DOHH2 (cell line): ENCODE data around the gene CCDC38.

Source experiments
- H3F3A ChIP-seq: fragments of 200-600 bp; sonication (generic), shearing (Covaris generic); 2 replicates; pipeline ENCODE4 v1.6.0; 2016; ENCODE audit warnings: antibody characterized with exemption, mild to moderate bottlenecking; ENCODE audit not compliant: control insufficient read depth, insufficient read depth
- H3K27ac ChIP-seq: fragments of 200-600 bp; sonication (generic); 2 replicates; pipeline ENCODE4 v1.5.1; 2014; ENCODE audit warnings: low read depth, mild to moderate bottlenecking, low read length, moderate library complexity
- H3K27me3 ChIP-seq: fragments of 200-600 bp; sonication (generic); 2 replicates; pipeline ENCODE4 v1.6.1; 2014; ENCODE audit warnings: mild to moderate bottlenecking, low read length, mixed read lengths; ENCODE audit not compliant: control insufficient read depth
- H3K36me3 ChIP-seq: fragments of 200-600 bp; sonication (generic); 2 replicates; pipeline ENCODE4 v1.6.1; 2014; ENCODE audit warnings: mild to moderate bottlenecking, low read length, moderate library complexity, mixed read lengths; ENCODE audit not compliant: control insufficient read depth
- H3K4me1 ChIP-seq: fragments of 200-600 bp; sonication (generic); 2 replicates; pipeline ENCODE4 v1.6.1; 2014; ENCODE audit warnings: mild to moderate bottlenecking, low read length, mixed read lengths; ENCODE audit not compliant: control insufficient read depth
- H3K4me2 ChIP-seq: fragments of 200-600 bp; sonication (generic); 2 replicates; pipeline ENCODE4 v1.6.0; 2014; ENCODE audit warnings: mild to moderate bottlenecking, low read length, moderate library complexity
- H3K4me3 ChIP-seq: fragments of 200-600 bp; sonication (generic); 2 replicates; pipeline ENCODE4 v1.5.1; 2014; ENCODE audit warnings: mild to moderate bottlenecking, low read length, mixed read lengths
- H3K79me2 ChIP-seq: fragments of 200-600 bp; sonication (generic); 2 replicates; pipeline ENCODE4 v1.6.1; 2014; ENCODE audit warnings: mild to moderate bottlenecking, low read length, mixed read lengths; ENCODE audit not compliant: control insufficient read depth
- H3K9me2 ChIP-seq: fragments of 200-600 bp; sonication (generic); replicated peaks from 2 replicates; pipeline ENCODE4 v1.6.1; 2014; ENCODE audit warnings: mild to moderate bottlenecking, low read length, mixed read lengths; ENCODE audit not compliant: control insufficient read depth
- H3K9me3 ChIP-seq: fragments of 200-600 bp; sonication (generic); 2 replicates; pipeline ENCODE4 v1.6.1; 2014; ENCODE audit warnings: antibody characterized with exemption, low read length, mixed read lengths; ENCODE audit not compliant: control insufficient read depth, insufficient read depth
- H4K20me1 ChIP-seq: fragments of 200-600 bp; sonication (generic); 2 replicates; pipeline ENCODE4 v1.6.0; 2014; ENCODE audit warnings: low read depth, mild to moderate bottlenecking, antibody characterized with exemption, low read length, moderate library complexity; ENCODE audit not compliant: control insufficient read depth, insufficient read depth
- EZH2phosphoT487 ChIP-seq: fragments of 200-600 bp; sonication (generic); IDR thresholded peaks from 2 replicates; pipeline ENCODE4 v1.6.1; 2017; ENCODE audit warnings: borderline replicate concordance, mild to moderate bottlenecking, antibody characterized with exemption, low read length, moderate library complexity, mixed read lengths
- TF ChIP-seq, protein P1 (sequence below): fragments of 200-600 bp; sonication (generic); IDR thresholded peaks from one replicate; pipeline ENCODE4 v1.5.1; 2014; ENCODE audit warnings: antibody characterized with exemption, mild to moderate bottlenecking, low read depth, low read length; ENCODE audit not compliant: poor library complexity, severe bottlenecking

The CCDC38 gene

DNA sequence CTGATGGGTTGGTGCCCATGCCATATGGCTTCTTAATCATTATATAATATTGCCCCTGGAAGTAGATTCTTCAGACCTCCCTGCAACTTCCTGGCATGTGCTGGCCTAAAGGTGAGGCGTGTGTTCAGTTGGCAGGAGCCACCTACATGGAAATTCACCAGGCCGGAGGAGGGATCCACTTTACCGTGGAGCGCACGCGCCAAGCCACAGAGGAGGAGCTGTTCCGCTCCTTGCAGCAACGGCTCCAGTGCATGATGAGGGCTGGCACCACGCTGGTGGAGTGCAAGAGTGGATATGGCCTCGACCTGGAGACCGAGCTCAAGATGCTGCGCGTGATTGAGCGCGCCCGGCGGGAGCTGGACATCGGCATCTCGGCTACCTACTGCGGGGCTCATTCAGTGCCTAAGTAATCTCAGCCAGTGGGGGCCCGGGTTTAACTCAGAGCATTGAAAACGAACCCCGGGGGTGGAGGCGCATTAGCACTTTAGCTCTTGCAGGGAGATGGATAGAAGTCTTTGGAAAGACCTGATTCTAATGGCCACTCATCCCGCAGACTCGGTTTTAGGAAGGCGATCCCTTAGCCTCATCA lies 14.2 kb upstream of the CCDC38 start:
- Histone ChIP-seq H3K9me3 (no peaks in the 10 kb centered on the region), H3K4me2 (no peak overlapping the region), H3K27me3 (peaks cover 9% of the 10 kb centered on the region; the same call in 1 of the 2 replicates), H3K27ac (no peak overlapping the region), H3K36me3 (no peaks in the 10 kb centered on the region), H3K9me2 (no peaks in the 10 kb centered on the region), H3K4me1 (no peaks in the 10 kb centered on the region), H4K20me1 (no peaks in the 10 kb centered on the region), H3K4me3 (no peak overlapping the region), H3F3A (no peaks in the 10 kb centered on the region), H3K79me2 (no peaks in the 10 kb centered on the region)
- no peak for TF ChIP-seq EZH2phosphoT487
- TF ChIP-seq, protein P1, sequence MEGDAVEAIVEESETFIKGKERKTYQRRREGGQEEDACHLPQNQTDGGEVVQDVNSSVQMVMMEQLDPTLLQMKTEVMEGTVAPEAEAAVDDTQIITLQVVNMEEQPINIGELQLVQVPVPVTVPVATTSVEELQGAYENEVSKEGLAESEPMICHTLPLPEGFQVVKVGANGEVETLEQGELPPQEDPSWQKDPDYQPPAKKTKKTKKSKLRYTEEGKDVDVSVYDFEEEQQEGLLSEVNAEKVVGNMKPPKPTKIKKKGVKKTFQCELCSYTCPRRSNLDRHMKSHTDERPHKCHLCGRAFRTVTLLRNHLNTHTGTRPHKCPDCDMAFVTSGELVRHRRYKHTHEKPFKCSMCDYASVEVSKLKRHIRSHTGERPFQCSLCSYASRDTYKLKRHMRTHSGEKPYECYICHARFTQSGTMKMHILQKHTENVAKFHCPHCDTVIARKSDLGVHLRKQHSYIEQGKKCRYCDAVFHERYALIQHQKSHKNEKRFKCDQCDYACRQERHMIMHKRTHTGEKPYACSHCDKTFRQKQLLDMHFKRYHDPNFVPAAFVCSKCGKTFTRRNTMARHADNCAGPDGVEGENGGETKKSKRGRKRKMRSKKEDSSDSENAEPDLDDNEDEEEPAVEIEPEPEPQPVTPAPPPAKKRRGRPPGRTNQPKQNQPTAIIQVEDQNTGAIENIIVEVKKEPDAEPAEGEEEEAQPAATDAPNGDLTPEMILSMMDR, result no peak

- H3K9me3 ChIP-seq, result no peaks in the 10 kb centered on the region
- H4K20me1 ChIP-seq, result no peaks in the 10 kb centered on the region
- no peaks in the 10 kb centered on the region for H3K79me2 ChIP-seq
- no peaks in the 10 kb centered on the region for H3F3A ChIP-seq
- no peaks in the 10 kb centered on the region for H3K36me3 ChIP-seq
- H3K4me1 ChIP-seq, result no peaks in the 10 kb centered on the region
- no peak overlapping the region for H3K27ac ChIP-seq
- peaks cover 4% of the 10 kb centered on the region for H3K27me3 ChIP-seq
- H3K9me2 ChIP-seq, result no peaks in the 10 kb centered on the region
- TF ChIP-seq EZH2phosphoT487, result no peak
- TF ChIP-seq, protein P1, result no peak
- H3K4me2 ChIP-seq, result no peak overlapping the region
- H3K4me3 ChIP-seq, result no peak overlapping the region
Measured at GRCh38 chr12:95955549-95956159, 13.2 kb upstream of the CCDC38 start.

- no peaks in the 10 kb centered on the region for H3F3A ChIP-seq
- H3K27me3 ChIP-seq, result peaks cover 21% of the 10 kb centered on the region
- no peaks in the 10 kb centered on the region for H3K9me2 ChIP-seq
- no peaks in the 10 kb centered on the region for H3K9me3 ChIP-seq
- no peaks in the 10 kb centered on the region for H3K79me2 ChIP-seq
- H3K27ac ChIP-seq, result no peak overlapping the region
- no peak for TF ChIP-seq EZH2phosphoT487
- TF ChIP-seq, protein P1, result no peak
- no peaks in the 10 kb centered on the region for H3K4me1 ChIP-seq
- H4K20me1 ChIP-seq, result no peaks in the 10 kb centered on the region
- no peak overlapping the region for H3K4me2 ChIP-seq
- no peaks in the 10 kb centered on the region for H3K36me3 ChIP-seq
- no peak overlapping the region for H3K4me3 ChIP-seq
Measured at GRCh38 chr12:95953000-95953399, 10.6 kb upstream of the CCDC38 start.
